ENCODE results near the gene PAPPA2.

Gene PAPPA2

GRCh38 chr1:176542352-176542751 lies 79.4 kb downstream of the PAPPA2 start:
- no peak for TF ChIP-seq CTCF (IDR thresholded peaks at IDR 0.05; ENCODE audit: low read depth, low read length, missing control alignments)
- in situ Hi-C loops (cut with HindIII; ENCODE audit: low sequenced_read_pairs), result no loop called here
- no peak overlapping the region for H3K4me3 ChIP-seq (ENCODE audit: low read depth, low read length)
- no peak for DNase-seq (ENCODE audit: low read depth)

DNA sequence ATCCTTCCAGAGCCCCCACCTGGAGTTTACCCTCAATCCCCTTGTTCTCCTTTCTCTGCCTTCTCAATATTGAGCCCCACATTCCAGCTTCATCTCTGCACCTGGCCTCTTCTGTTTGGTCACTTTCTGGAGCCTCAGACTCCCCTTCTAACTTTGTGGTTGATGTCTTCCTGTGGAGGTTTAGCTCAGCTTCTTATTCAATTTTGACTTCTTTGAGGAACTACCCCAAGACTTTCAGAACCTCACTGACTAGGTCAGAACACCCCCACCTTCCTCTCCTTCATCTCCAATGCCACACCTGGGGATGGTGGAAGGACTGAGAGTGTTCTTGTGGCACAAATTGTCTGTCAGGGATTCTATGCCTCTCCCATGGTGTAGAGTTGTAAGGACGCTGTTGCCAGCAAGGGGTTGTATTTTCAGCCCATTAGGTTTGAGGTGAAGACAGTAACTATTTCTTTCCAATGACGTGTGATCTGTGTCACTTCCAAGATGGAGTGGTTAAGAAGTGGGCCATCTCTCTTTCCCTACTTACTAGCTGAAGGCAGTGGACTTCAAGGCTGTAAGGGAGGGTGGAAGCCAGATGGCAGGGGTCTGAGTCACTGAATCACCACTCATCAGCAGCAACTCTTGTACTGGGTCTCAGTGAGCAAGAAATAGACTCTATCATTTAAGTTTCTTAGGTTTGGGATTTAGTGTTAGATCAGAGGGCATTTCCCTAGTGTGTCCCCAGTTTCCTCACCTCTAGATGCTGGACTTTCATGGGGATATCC lies 80.6 kb downstream of the PAPPA2 start:
- no peak overlapping the region for H3K4me3 ChIP-seq (ENCODE audit: low read depth, low read length)
- in situ Hi-C loops (cut with HindIII; ENCODE audit: low sequenced_read_pairs), result no loop called here
- TF ChIP-seq CTCF (IDR thresholded peaks at IDR 0.05; ENCODE audit: low read depth, low read length, missing control alignments), result no peak
- DNase-seq (ENCODE audit: low read depth), result no peak

DNA sequence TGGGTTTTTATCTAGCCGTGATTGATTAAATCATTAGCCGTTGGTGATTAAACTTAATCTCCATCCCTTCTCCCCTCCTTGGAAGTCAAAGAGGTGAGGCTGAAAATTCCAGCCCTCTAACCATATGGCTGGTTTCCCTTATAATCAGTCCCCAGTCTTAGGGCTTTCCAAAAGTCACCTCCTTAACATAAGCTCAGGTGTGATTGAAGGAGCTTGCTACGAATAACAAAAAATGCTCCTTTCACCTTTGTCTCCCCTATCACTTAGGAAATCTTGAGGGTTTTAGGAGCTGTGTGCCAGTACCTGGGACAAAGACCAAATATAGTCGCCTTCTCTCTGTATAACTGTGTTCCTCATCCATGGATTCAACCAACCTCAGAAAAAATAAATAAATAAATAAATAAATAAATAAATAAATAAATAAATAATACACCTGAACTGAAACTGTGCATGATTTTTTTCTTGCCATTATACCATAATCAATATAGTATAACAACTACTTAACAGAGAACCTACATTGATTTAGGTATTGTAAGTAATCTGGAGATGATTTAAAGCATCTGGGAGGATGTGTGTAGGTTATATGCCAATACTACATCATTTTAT lies 82.2 kb downstream of the PAPPA2 start:
- in situ Hi-C loops (cut with HindIII; ENCODE audit: low sequenced_read_pairs), result no loop called here
- DNase-seq (ENCODE audit: low read depth), result no peak
- TF ChIP-seq CTCF (IDR thresholded peaks at IDR 0.05; ENCODE audit: low read depth, low read length, missing control alignments), result no peak
- no peak overlapping the region for H3K4me3 ChIP-seq (ENCODE audit: low read depth, low read length)

GRCh38 chr1:176546825-176547224 lies 83.8 kb downstream of the PAPPA2 start:
- H3K4me3 ChIP-seq (ENCODE audit: low read depth, low read length), result no peak overlapping the region
- DNase-seq (ENCODE audit: low read depth), result no peak
- TF ChIP-seq CTCF (IDR thresholded peaks at IDR 0.05; ENCODE audit: low read depth, low read length, missing control alignments), result no peak
- in situ Hi-C loops (cut with HindIII; ENCODE audit: low sequenced_read_pairs), result no loop called here

- in situ Hi-C loops (cut with HindIII; ENCODE audit: low sequenced_read_pairs), result no loop called here
- H3K4me3 ChIP-seq (ENCODE audit: low read depth, low read length), result no peak overlapping the region
- no peak for DNase-seq (ENCODE audit: low read depth)
- no peak for TF ChIP-seq CTCF (IDR thresholded peaks at IDR 0.05; ENCODE audit: low read depth, low read length, missing control alignments)
Observed at GRCh38 chr1:176551146-176551545, 88.2 kb downstream of the PAPPA2 start.

DNA sequence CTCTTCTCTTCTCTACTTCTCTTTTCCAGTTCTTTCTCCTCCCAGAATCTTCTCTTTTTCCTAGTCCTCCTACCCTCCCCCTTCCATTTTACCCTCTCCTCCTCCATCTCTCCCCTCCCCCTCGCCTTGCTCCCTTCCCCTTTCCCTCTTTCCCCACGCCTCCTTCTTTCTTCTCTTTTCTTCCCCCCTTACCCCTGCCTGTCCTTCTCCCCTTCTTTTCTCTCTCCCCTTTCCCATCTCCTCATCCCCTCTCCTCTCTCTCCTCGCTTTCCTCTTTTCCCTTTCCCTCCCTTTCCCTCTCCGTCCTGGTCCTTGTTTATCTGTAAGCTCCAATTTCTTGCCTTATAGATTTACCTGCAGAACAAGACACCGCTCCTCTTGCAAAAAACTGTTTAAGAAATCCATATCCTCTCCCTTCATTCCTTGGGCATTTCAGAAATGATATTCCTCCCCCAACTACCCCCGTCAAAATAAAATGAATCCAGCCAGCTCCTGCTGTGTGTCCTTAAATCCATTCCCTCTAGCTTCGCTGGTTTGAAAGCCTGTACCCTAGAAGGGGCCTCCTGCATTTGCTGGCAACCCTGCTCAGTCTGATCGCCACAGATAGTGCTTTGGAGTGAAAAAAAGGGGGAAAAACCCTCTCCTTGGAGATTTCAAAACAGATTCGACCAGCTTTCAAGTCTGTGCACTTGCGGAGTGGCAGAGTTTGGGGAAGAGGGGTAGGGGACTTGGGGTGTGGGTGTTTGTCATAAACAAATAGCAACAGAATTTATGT lies 89.4 kb downstream of the PAPPA2 start:
- no peak overlapping the region for H3K4me3 ChIP-seq (ENCODE audit: low read depth, low read length)
- DNase-seq (ENCODE audit: low read depth), result no peak
- in situ Hi-C loops (cut with HindIII; ENCODE audit: low sequenced_read_pairs), result no loop called here
- TF ChIP-seq CTCF (IDR thresholded peaks at IDR 0.05; ENCODE audit: low read depth, low read length, missing control alignments), result no peak
